Measurements from ENCODE around the gene CREB5.

- TF ChIP-seq EZH2 (IDR thresholded peaks at IDR 0.05; ENCODE audit: borderline replicate concordance, low read depth, low read length, severe bottlenecking), result no peak
- no peak for TF ChIP-seq JUN (IDR thresholded peaks at IDR 0.05; ENCODE audit: borderline replicate concordance, insufficient read depth, insufficient read length, low read depth)
- no peak for TF ChIP-seq CTCF (IDR thresholded peaks at IDR 0.05; ENCODE audit: extremely low read depth in 1 of 2, insufficient read depth in 1 of 2, low read depth in 1 of 2, low read length in 2 of 2)
- no peak for TF ChIP-seq MAX (IDR thresholded peaks at IDR 0.05; ENCODE audit: insufficient read depth, insufficient read length)
- TF ChIP-seq POLR2A (IDR thresholded peaks at IDR 0.05; ENCODE audit: low read depth, low read length), result no peak
- TF ChIP-seq MYC (IDR thresholded peaks at IDR 0.05; ENCODE audit: low read depth, low read length), result no peak
These were observed 54.0 kb downstream of the CREB5 start for GRCh38 chr7:28466341-28466740.

Data from endothelial cell of umbilical vein (primary cell).